Measurements from ENCODE around the gene WDR48. TPM values are rescaled to one million over a fixed set of nuclear protein-coding genes. Genes with fewer than 3 reads are reported as not detected.
"Not testable (repeated sequence)": the region's sequence is repeated elsewhere in the genome, so short reads cannot be mapped to it uniquely, and the experiment has no call there.

WDR48 gene
- total RNA-seq, 1 donor from 2014 or later = 33.6 TPM

DNA sequence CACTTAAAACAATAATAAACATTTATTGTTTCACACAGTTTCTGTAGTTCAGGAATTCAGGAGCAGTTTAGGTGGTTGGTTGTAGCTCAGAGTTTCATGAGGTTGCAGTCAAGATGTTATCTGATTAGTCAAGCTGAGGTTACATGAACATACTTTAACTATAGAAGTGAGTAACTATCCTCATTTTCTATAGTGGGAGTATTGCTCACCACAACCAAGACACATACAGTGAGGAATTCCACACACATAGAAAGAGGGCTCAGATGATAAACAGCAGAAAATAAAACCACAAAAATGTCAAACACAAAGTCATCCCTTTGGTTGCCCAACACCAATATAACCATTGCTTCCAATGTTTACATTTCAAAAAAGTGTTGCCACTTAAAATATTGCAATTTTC, 13.7 kb upstream of the WDR48 start:
- Histone ChIP-seq H3K4me3 (no peak overlapping the region), H3K9me3 (replicated peaks) (peaks cover 36% of the 10 kb centered on the region), H3K36me3 (no peaks in the 10 kb centered on the region), H3K27me3 (ENCODE audit: low read depth) (no peaks in the 10 kb centered on the region), H3K27ac (replicated peaks) (no peak overlapping the region), H3K4me1 (no peaks in the 10 kb centered on the region)
- DNase-seq = no peak
- TF ChIP-seq, protein P1, sequence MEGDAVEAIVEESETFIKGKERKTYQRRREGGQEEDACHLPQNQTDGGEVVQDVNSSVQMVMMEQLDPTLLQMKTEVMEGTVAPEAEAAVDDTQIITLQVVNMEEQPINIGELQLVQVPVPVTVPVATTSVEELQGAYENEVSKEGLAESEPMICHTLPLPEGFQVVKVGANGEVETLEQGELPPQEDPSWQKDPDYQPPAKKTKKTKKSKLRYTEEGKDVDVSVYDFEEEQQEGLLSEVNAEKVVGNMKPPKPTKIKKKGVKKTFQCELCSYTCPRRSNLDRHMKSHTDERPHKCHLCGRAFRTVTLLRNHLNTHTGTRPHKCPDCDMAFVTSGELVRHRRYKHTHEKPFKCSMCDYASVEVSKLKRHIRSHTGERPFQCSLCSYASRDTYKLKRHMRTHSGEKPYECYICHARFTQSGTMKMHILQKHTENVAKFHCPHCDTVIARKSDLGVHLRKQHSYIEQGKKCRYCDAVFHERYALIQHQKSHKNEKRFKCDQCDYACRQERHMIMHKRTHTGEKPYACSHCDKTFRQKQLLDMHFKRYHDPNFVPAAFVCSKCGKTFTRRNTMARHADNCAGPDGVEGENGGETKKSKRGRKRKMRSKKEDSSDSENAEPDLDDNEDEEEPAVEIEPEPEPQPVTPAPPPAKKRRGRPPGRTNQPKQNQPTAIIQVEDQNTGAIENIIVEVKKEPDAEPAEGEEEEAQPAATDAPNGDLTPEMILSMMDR (IDR thresholded peaks at IDR 0.05; ENCODE audit: borderline replicate concordance) = no peak
- intact Hi-C loops (cut with micrococcal nuclease) = no loop called here

DNA sequence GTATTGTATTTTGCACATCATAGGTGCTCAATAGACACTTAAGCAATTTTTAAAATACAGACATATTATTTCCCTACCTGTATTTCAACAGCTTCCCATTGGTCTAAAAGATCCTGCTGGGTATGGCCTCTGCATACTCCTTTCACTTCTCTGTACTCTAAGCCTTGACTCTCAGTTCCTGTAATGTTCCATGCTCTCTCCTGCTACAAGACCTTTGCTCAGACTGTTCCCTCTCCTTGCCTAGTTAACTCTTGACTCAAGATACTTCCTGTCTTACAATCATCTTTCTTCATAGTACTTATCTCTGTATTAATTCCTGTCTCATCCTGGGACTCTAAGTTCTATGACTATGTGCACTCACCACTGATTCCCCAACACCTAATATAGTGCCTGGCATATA, 1.8 kb upstream of the WDR48 start:
- no peak for DNase-seq
- intact Hi-C loops (cut with micrococcal nuclease) = no loop called here
- H3K27ac ChIP-seq (replicated peaks) = no peak overlapping the region
- H3K9me3 ChIP-seq (replicated peaks) = no peaks in the 10 kb centered on the region
- no peak overlapping the region for H3K4me3 ChIP-seq
- no peaks in the 10 kb centered on the region for H3K36me3 ChIP-seq
- H3K27me3 ChIP-seq (ENCODE audit: low read depth) = no peaks in the 10 kb centered on the region
- TF ChIP-seq, protein P1 (IDR thresholded peaks at IDR 0.05; ENCODE audit: borderline replicate concordance) = no peak
- peaks cover 39% of the 10 kb centered on the region for H3K4me1 ChIP-seq

DNA sequence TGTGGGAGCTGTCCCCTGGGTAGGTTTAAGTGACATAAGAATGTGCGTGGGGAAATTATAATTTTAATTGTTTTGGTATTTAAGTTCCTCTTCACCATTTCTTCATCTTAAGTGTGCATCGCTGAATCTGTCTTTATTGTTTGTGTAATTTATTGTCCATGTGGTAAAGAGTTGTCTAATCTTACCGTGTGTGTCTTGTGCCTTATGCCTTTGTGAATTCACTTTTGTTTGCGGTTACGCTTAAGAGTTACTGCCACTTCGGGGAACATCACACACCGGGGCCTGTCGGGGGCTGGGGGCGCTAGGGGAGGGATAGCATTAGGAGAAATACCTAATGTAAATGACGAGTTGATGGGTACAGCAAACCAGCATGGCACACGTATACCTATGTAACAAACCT, 767 bp downstream of the WDR48 start:
- H3K36me3 ChIP-seq = no peaks in the 10 kb centered on the region
- intact Hi-C loops (cut with micrococcal nuclease) = no loop called here
- no peak for DNase-seq
- H3K27ac ChIP-seq (replicated peaks) = peak overlapping the region; percentile 95
- H3K4me1 ChIP-seq = peaks cover 44% of the 10 kb centered on the region
- TF ChIP-seq, protein P1 (IDR thresholded peaks at IDR 0.05; ENCODE audit: borderline replicate concordance) = no peak
- H3K4me3 ChIP-seq = peak overlapping the region; percentile 100
- no peaks in the 10 kb centered on the region for H3K9me3 ChIP-seq (replicated peaks)
- no peaks in the 10 kb centered on the region for H3K27me3 ChIP-seq (ENCODE audit: low read depth)

DNA sequence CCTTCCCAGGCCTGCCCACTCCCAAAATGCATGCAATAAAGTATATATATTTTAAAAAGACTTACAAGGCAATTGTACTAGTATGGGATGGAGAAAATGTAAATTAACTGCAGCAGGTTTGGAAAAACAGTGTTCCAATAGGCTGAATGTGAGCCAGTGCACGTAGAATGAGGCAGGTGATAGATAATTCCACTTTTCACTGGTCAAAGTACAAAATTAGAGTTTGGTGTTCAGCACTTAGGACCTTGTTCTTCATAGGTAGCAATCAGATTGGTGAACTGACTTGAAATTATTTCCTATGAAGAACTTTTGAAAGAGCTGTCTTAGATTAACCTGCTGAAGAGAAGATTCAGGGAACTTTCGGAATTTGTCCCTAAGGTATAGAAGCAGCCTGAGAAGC, 1.9 kb downstream of the WDR48 start:
- DNase-seq = no peak
- intact Hi-C loops (cut with micrococcal nuclease) = no loop called here
- TF ChIP-seq, protein P1 (IDR thresholded peaks at IDR 0.05; ENCODE audit: borderline replicate concordance) = no peak
- Histone ChIP-seq H3K4me3 (peak overlapping the region; percentile 100), H3K36me3 (no peaks in the 10 kb centered on the region), H3K9me3 (replicated peaks) (no peaks in the 10 kb centered on the region), H3K27me3 (ENCODE audit: low read depth) (no peaks in the 10 kb centered on the region), H3K27ac (replicated peaks) (no peak overlapping the region), H3K4me1 (peaks cover 44% of the 10 kb centered on the region)

DNA sequence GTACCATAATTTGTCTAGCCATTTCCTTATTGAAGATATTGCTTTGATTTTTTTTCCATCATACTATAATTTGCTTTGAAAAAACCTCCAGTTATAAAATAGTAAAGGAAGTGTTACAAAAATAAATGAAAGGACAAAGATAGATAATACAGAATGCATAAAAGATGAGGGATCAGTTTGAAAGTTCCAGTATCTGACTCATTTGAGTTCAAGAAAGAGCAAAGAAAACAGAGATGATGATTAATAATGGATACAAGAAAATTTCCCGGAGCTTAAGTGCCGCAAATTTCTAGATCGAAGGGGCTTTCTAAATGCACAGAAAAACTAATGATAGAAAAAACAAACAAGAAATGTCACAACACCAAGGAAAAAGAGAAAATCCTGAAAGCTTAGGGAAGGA, 4.3 kb downstream of the WDR48 start:
- no peaks in the 10 kb centered on the region for H3K9me3 ChIP-seq (replicated peaks)
- H3K36me3 ChIP-seq = no peaks in the 10 kb centered on the region
- no peak for DNase-seq
- H3K27me3 ChIP-seq (ENCODE audit: low read depth) = no peaks in the 10 kb centered on the region
- H3K27ac ChIP-seq (replicated peaks) = no peak overlapping the region
- H3K4me1 ChIP-seq = peaks cover 48% of the 10 kb centered on the region
- no peak overlapping the region for H3K4me3 ChIP-seq
- intact Hi-C loops (cut with micrococcal nuclease) = no loop called here
- TF ChIP-seq, protein P1 (IDR thresholded peaks at IDR 0.05; ENCODE audit: borderline replicate concordance) = no peak

DNA sequence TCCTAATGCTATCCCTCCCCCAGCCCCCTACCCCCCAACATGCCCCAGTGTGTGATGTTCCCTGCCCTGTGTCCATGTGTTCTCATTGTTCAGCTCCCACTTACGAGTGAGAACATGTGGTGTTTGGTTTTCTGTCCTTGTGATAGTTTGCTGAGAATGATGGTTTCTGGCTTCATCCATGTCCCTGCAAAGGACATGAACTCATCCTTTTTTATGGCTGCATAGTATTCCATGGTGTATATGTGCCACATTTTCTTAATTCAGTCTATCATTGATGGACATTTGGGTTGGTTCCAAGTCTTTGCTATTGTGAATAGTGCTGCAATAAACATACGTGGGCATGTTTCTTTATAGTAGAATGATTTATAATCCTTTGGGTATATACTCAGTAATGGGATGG, 9.4 kb downstream of the WDR48 start:
- H3K36me3 ChIP-seq; H3K27me3 ChIP-seq (ENCODE audit: low read depth); H3K27ac ChIP-seq (replicated peaks); intact Hi-C loops (cut with micrococcal nuclease); H3K9me3 ChIP-seq (replicated peaks); H3K4me3 ChIP-seq; DNase-seq: not testable (repeated sequence)
- H3K4me1 ChIP-seq = peaks cover 11% of the 10 kb centered on the region
